HG03520 (cell line): Measurements from ENCODE around the gene ALB.
"Not testable (repeated sequence)": the region's sequence is repeated elsewhere in the genome, so short reads cannot be mapped to it uniquely, and the experiment has no call there.

ENCODE experiments used
- ATAC-seq: cut with Tn5 transposase; IDR thresholded peaks from one replicate; pipeline ENCODE4 v1.9.1; 2021; ENCODE audit warnings: mild to moderate bottlenecking, moderate library complexity; ENCODE audit not compliant: unreplicated experiment

Gene ALB

DNA sequence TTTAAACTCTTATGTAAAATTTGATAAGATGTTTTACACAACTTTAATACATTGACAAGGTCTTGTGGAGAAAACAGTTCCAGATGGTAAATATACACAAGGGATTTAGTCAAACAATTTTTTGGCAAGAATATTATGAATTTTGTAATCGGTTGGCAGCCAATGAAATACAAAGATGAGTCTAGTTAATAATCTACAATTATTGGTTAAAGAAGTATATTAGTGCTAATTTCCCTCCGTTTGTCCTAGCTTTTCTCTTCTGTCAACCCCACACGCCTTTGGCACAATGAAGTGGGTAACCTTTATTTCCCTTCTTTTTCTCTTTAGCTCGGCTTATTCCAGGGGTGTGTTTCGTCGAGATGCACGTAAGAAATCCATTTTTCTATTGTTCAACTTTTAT lies at the start of gene ALB:
Gene ALB, plus strand, starts transcription at position 246 of the 400 bp plus-strand sequence. Its CDS starts 41 bp downstream, at position 287.
- no peak for ATAC-seq

DNA sequence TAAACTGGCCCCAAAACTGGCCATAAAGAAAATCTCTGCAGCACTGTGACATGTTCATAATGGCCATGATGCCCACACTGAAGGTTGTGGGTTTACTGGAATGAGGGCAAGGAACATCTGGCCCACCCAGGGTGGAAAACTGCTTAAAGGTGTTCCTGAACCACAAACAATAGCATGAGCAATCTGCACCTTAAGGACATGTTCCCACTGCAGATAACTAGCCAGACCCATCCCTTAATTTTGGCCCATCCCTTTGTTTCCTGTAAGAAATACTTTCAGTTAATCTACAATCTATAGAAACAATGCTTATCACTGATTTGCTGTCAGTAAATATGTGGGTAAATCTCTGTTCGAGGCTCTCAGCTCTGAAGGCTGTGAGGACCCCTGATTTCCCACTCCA lies 46.9 kb upstream of the ALB start:
- not testable (repeated sequence) for ATAC-seq

DNA sequence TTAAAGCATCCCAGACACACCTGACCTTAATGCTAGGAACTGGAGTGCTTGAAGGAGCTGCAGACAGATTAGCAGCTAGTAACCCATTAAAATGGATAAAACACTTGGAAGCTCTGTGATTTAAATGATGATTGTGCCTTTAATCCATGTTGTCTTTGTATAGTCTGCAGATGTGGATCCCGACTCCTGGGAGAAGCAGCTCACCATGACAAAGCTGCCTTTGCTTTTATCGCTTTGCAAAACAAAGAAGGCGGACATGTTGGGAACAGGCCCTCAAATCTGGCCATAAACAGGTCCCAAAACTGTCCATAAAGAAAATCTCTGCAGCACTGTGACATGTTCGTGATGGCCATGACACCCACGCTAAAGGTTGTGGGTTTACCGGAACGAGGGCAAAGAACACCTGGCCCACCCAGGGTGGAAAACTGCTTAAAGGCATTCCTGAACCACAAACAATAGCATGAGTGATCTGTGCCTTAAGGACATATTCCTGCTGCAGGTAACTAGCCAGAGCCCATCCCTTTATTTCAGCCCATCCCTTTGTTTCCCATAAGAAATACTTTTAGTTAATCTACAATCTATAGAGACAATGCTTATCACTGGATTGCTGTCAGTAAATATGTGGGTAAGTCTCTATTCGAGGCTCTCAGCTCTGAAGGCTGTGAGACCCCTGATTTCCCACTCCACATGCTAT lies 34.4 kb upstream of the ALB start:
- not testable (repeated sequence) for ATAC-seq

DNA sequence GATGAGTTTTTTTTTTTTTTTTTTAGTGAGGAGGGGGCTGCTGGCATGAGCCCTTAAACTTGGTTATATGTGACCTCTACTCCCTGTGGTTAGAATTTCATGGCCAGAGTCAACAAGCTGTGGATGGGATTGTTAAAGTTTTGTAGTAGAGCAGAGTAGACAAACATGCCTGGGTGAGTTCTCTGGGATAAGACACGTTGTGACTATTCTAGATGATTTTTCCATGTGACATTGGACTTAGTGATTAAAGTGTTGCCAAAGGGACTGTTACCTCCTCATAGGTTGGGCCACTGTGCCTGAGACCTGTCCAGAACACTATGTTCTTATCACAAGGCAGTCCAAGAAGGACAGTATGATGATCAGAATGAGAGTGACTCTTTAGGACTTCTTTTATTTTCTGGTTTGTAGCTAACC lies 28.8 kb upstream of the ALB start:
- no peak for ATAC-seq

DNA sequence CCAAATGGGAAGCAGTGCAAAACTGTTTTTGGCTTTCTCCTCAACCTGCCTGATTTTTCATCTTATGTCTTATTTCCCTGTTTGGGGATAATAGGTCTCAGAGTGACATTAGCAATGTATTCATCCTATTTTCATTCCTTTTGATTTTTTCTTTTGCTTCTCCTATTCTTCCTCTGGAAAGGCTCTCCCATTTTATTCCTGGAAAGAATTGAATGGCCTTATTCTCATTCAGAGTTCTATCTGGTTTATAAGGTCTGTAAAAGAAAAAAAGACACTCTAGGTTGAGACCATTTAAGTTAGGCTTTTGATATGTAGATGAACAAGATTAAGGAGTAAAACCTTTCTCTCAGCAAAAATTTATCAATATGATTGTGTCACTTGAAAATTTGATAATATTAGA lies 27.8 kb upstream of the ALB start:
- ATAC-seq = no peak

DNA sequence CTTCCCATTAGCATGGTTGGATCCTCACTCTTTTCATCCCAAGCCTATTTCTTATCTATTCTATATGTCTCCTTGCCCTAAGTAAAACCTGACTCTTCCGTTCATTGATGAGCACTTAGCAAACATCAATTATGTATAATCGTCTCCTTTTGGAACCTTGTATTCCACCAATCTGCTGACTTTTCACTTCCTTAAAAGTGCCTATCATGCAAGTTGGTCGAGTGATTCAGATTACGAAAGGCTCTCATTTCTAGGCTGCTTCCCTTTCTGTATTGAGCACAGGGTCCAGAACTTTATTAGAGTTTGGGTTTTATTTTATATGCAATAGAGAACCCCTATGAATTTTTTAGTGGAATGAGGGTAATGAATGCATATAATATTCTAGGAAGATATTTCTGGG lies 27.1 kb upstream of the ALB start:
- no peak for ATAC-seq

DNA sequence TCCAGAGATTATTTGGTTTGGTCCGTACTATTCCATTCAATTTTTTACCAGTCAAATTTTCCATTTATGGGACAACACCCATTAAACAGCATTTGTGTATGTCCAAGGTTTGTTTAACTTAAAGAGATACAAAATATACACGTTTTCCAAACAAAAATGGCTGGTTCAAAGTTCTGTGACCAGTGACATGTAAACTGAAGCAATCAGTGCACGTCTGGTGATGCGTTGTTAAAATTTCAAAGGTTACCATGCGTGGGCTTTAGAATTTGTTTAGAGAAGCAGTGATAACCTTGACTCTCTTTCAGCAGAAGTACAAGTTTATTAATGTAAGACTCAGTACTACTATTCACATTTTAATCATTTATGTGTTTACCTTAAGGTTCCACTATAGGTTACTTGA lies 25.2 kb upstream of the ALB start:
- ATAC-seq = no peak

DNA sequence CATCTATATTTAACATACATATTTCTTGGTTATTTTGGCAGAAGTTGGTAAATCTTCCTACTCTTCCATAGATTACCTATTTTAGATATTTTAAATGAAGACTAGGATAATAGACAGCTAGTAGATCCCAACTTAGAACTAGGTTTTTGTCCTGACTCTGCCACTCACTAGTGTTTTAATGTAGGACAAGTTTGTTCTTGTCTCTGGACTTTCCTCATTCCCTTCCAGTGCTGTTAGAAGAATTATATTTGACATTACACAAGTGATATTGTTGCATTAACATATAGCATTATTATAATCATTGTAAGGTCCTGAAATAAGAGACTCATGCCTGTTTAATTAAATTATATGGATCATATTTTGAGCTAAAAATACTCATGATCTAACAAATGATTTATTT lies 24.1 kb upstream of the ALB start:
- no peak for ATAC-seq

DNA sequence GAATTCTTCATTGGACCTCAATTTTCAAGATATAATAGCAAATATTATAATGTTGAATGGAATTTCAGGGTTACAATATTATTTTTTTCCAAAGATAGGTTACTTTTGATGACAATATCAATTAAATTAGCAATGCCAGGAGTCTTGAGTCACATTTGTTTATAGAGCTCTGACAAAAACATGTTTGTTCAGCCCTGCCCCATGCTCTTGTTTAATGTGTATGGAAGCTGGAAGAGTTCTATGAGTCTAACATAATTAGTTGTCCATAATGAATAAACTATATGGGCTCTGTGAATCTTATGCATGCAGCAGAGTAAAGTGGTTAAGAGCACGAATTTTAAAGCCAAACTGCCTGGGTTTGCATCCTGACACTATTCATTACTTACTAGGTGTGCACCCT lies 22.9 kb upstream of the ALB start:
- ATAC-seq = no peak

DNA sequence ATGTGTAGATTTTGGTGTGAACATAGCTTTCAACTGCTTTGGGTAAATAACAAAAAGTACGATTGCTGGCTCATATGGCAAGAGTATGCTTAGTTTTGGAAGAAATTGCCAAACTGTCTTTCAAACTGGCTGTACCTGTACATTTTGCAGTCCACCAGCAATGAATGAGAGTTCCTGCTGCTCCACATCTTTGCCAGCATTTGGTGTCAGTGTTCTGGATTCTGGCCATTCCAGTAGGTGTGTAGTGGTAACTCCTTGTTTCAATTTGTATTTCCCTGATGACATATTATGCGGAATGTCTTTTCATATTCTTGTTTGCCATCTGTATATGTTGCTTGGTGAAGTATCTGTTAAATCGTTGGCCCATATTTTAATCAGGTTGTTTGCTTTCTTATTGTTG lies 20.6 kb upstream of the ALB start:
- ATAC-seq = no peak

DNA sequence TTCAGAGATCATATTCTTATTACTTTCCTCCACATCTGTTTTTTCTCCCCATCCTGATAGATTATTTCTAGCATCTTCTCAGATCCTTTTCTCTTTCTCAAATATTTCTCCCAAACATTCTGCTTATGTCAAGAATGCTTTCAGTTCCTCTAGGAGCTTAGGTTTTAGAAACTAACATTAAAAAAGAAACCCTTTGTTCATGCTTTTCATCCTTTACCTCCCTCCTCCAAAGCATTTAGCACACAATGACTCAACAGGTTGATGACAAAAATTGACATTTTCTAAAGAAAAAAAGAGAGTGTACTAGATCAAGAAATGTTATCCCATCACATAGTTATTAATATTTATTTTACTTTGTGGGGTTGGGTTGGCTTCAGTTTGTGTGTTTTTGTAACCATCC lies 16.5 kb upstream of the ALB start:
- no peak for ATAC-seq

DNA sequence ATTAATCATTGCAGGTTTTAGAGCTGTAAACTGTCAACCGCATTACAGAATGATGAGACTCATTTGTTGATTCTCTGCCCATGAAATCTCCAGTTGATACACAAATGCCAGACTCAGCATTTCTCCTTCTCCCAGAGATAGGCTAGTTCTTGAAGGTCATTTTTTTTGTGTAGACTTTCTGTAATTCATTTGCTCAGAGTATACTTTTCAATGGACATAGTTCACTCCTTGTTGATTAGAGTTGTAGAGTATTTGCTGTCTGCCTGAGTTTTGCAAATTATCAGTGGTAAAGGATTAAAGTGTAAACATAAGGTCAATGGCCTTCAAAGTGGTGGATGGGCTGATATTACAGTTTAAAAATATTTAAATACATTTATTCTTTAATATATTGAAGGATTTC lies 15.2 kb upstream of the ALB start:
- ATAC-seq = no peak

DNA sequence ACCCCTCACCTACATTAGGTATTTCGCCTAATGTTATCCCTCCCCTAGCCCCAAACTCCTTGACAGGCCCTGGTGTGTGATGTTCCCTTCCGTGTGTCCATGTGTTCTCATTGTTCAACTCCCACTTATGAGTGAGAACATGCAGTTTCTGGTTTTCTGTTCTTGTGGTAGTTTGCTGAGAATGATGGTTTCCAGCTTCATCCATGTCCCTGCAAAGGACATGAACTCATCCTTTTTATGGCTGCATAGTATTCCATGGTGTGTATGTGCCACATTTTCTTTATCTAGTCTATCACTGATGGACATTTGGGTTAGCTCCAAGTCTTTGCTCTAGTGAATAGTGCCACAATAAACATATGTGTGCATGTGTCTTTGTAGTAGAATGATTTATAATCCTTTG lies 14.4 kb upstream of the ALB start:
- not testable (repeated sequence) for ATAC-seq

DNA sequence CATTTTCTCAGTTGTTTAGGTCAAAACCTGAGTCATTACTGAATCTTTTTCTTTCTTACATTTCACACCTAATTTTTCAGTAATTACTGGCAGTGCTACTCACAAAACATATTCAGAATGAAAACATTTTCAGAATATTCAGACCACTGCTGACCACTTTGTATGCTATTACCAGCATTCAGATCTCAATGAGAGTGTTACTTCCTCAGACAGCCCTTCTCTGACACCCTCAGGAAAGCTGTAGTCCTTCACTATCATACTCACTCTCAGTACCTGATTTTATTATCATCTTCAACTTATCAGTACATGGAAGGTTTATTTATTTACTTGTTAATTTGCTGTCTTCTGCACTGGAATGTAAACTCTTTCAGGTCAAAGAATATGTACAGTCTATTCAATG lies 12.3 kb upstream of the ALB start:
- no peak for ATAC-seq

DNA sequence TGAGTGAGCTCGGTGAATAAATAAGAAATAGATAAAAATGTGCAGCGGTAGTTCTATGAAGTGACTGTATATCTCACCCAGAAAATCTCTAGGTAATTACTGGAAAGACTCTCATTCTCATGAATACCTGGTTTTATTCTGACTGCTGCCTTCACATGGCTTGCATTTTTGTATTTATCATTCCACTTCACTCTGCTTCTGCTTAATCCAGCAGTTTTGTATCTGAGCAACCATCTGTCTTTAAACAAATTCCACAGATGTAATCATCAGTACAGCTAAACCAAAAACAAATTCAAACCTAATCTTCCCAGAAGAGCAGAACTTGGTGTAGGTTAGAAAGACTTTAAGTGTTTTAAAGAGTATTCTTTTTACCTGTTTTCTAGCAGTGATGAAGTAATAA lies 11.2 kb upstream of the ALB start:
- no peak for ATAC-seq

DNA sequence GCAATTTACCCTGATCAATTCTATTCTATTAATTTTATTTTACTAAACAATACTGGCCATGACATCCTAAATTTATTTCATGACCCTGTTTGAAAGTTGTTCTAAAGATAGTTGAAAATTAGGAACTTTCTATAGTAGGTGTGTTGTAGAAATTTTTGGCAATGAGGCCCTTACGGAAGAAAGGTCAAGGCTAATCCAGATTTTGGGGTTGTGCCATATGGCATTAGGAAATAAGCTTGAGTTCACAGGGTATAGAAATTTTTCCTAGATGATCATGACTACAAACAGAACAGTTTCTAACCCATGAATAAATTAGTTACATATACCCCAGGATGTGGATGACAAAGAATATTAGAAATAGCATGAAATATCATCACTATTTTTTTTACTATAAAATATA lies 7.8 kb upstream of the ALB start:
- ATAC-seq = no peak

DNA sequence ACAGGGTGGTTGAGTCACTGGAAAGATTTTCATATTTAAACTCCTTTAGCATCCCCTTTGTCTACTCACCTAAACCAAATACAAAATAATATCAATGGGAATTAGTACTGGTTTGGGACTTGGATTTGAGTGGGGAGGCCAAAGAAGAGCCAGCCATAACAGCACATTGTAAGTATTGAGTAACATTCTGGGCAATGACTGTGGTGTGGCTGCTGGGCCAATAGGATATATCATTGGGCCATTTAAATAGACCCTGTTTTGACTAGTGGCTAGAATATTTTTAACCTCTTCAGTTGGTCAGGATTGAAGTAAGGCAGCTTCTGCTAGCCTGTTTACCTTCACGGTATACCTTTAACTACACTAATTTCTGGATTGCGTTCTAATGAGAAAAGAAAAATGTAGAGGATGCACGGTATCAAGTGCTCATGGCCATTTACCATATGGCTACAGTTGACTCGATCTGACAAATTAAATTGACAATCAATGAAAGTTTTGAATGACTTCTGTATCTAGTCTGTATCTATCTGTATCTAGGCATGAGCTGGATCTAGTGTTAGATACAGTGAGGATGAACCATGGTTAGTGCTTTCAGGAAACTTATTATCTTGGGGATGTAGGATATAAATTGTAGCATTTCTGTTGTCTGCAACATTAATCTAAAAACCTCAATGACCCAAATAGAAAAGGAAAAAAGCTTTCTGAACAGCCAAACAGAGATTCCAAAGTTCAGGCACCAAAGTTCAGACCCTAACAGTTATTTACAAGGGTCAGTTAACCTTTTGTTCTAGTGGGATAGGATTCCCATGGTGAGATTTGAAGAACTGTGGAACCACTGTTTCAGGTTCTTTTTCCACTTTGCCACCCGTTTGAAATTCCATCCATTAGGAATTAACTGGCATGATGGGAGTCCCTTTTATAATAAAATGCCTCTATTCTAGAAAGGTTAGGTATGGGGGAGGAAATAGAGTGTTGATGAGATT lies 6.8 kb upstream of the ALB start:
- ATAC-seq = no peak

DNA sequence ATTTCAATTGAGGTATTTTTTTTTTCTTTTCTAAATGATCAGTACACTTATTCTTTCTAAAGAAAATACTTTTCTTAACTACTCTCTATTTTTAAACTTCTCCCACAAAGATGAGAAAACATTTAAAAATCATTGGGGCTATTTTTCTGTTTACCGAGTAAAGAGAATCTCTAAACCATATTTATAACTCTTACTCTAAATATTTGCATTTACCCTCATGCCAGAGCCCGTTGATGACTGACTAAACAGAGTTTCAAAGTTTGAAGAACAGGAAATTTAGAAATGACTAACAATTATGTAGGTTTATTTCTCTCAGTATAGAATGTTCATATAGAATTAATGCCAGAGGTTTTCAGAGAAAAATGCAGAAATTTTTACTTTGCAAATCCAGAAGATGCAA lies 2.7 kb upstream of the ALB start:
- ATAC-seq = no peak

DNA sequence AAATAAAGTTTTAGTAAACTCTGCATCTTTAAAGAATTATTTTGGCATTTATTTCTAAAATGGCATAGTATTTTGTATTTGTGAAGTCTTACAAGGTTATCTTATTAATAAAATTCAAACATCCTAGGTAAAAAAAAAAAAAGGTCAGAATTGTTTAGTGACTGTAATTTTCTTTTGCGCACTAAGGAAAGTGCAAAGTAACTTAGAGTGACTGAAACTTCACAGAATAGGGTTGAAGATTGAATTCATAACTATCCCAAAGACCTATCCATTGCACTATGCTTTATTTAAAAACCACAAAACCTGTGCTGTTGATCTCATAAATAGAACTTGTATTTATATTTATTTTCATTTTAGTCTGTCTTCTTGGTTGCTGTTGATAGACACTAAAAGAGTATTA lies 370 bp downstream of the ALB start:
- ATAC-seq = no peak

DNA sequence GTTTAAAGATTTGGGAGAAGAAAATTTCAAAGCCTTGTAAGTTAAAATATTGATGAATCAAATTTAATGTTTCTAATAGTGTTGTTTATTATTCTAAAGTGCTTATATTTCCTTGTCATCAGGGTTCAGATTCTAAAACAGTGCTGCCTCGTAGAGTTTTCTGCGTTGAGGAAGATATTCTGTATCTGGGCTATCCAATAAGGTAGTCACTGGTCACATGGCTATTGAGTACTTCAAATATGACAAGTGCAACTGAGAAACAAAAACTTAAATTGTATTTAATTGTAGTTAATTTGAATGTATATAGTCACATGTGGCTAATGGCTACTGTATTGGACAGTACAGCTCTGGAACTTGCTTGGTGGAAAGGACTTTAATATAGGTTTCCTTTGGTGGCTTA lies 1.1 kb downstream of the ALB start:
- ATAC-seq = no peak

DNA sequence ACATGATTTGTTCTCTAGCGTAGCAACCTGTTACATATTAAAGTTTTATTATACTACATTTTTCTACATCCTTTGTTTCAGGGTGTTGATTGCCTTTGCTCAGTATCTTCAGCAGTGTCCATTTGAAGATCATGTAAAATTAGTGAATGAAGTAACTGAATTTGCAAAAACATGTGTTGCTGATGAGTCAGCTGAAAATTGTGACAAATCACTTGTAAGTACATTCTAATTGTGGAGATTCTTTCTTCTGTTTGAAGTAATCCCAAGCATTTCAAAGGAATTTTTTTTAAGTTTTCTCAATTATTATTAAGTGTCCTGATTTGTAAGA lies 2.4 kb downstream of the ALB start:
- no peak for ATAC-seq

DNA sequence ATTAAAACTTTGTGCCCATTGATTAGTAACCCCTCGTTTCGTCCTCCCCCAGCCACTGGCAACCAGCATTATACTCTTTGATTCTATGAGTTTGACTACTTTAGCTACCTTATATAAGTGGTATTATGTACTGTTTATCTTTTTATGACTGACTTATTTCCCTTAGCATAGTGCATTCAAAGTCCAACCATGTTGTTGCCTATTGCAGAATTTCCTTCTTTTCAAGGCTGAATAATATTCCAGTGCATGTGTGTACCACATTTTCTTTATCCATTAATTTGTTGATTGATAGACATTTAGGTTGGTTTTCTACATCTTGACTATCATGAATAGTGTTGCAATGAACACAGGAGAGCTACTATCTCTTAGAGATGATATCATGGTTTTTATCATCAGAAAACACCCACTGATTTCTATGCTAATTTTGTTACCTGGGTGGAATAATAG lies 3.2 kb downstream of the ALB start:
- no peak for ATAC-seq
